ENCODE results near the gene GP9. TPM values are rescaled to one million over a fixed set of nuclear protein-coding genes. Genes with fewer than 3 reads are reported as not detected.

Gene GP9
- total RNA-seq, 2 experiments from 2014 or later, result not detected

GRCh38 chr3:129061023-129061887, 676 bp downstream of the GP9 start:
- ATAC-seq (no peak), DNase-seq (no peak)
- H3K27ac Mint-ChIP-seq, result no peak overlapping the region
- TF ChIP-seq CTCF (IDR thresholded peaks at IDR 0.05), result no peak
- no peaks in the 10 kb centered on the region for H3K36me3 Mint-ChIP-seq (ENCODE audit: low read depth)
- POLR2A ChIA-PET, result no interaction called here
- no peaks in the 10 kb centered on the region for H3K9me3 Mint-ChIP-seq
- H3K4me1 Mint-ChIP-seq (ENCODE audit: low read depth), result peaks cover 2% of the 10 kb centered on the region
- no peak overlapping the region for H3K4me3 Mint-ChIP-seq
- intact Hi-C loops (cut with micrococcal nuclease), result no loop called here
- no peaks in the 10 kb centered on the region for H3K27me3 Mint-ChIP-seq
- CTCF ChIA-PET, result interaction anchor here (1.0 to 1.3 kb wide), 2 partner anchors 8 to 58 kb away, joined by 3 read pairs; no protein-coding TSS in a partner anchor

- H3K4me3 Mint-ChIP-seq, result no peak overlapping the region
- peaks cover 2% of the 10 kb centered on the region for H3K4me1 Mint-ChIP-seq (ENCODE audit: low read depth)
- DNase-seq, result no peak
- TF ChIP-seq CTCF (IDR thresholded peaks at IDR 0.05), result no peak
- H3K9me3 Mint-ChIP-seq, result no peaks in the 10 kb centered on the region
- H3K27me3 Mint-ChIP-seq, result no peaks in the 10 kb centered on the region
- no peaks in the 10 kb centered on the region for H3K36me3 Mint-ChIP-seq (ENCODE audit: low read depth)
- ATAC-seq, result no peak
- H3K27ac Mint-ChIP-seq, result no peak overlapping the region
- intact Hi-C loops (cut with micrococcal nuclease), result no loop called here
- POLR2A ChIA-PET, result interaction anchor here (0.6 kb wide), 1 partner anchor 58 kb away, joined by 3 read pairs; no protein-coding TSS in a partner anchor
- CTCF ChIA-PET, result interaction anchor here (1.0 to 1.3 kb wide), 3 partner anchors 8 to 57 kb away, joined by 3 to 7 read pairs (median 3); no protein-coding TSS in a partner anchor
These were observed 1.6 kb downstream of the GP9 start for GRCh38 chr3:129061888-129062834.

- DNase-seq, result no peak
- Mint-ChIP-seq H3K36me3 (ENCODE audit: low read depth) (no peaks in the 10 kb centered on the region), H3K4me1 (ENCODE audit: low read depth) (peaks cover 6% of the 10 kb centered on the region), H3K27me3 (no peaks in the 10 kb centered on the region), H3K4me3 (no peak overlapping the region), H3K27ac (no peak overlapping the region), H3K9me3 (peaks cover 5% of the 10 kb centered on the region)
- intact Hi-C loops (cut with micrococcal nuclease), result no loop called here
- POLR2A ChIA-PET, result interaction anchor here (0.7 kb wide), 1 partner anchor 23 kb away, joined by 3 read pairs; no protein-coding TSS in a partner anchor
- CTCF ChIA-PET, result interaction anchor here (1.0 kb wide), 1 partner anchor 10 kb away, joined by 7 read pairs; no protein-coding TSS in a partner anchor
- ATAC-seq, result no peak
- TF ChIP-seq CTCF (IDR thresholded peaks at IDR 0.05), result no peak
These were observed 2.6 kb downstream of the GP9 start for GRCh38 chr3:129063091-129063640.

- no peak for ATAC-seq
- CTCF ChIA-PET, result no interaction called here
These were observed 3.4 kb downstream of the GP9 start for GRCh38 chr3:129063841-129064482.

More at GRCh38 chr3:129063841-129064482, 3.4 kb downstream of the GP9 start:
- POLR2A ChIA-PET, result interaction anchor here (0.7 kb wide), 1 partner anchor 22 kb away, joined by 3 read pairs; no protein-coding TSS in a partner anchor
- intact Hi-C loops (cut with micrococcal nuclease), result no loop called here
- Mint-ChIP-seq H3K27me3 (no peaks in the 10 kb centered on the region), H3K27ac (no peak overlapping the region), H3K4me3 (no peak overlapping the region), H3K9me3 (peaks cover 5% of the 10 kb centered on the region), H3K36me3 (ENCODE audit: low read depth) (no peaks in the 10 kb centered on the region), H3K4me1 (ENCODE audit: low read depth) (peaks cover 3% of the 10 kb centered on the region)
- DNase-seq, result no peak
- TF ChIP-seq CTCF (IDR thresholded peaks at IDR 0.05), result no peak
